ENCODE data around the gene HOXC12. TPM values are rescaled to one million over a fixed set of nuclear protein-coding genes. Genes with fewer than 3 reads are reported as not detected.
A peak's percentile ranks its signal among the peaks of the same experiment; 100 is the strongest.

Gene HOXC12
- total RNA-seq, 2 donors from 2014 or later: not detected

GRCh38 chr12:54000116-54001114, 45.7 kb downstream of the HOXC12 start, which contains the start of gene HOXC9:
Gene HOXC9 (plus strand): TSS chr12:54000161. CDS start chr12:54000189, 28 bp downstream.
- H3K9me3 Mint-ChIP-seq: no peaks in the 10 kb centered on the region
- peak within 1 kb of the TSS; percentile 25 for H3K4me3 Mint-ChIP-seq
- H3K27ac Mint-ChIP-seq: no peak within 1 kb of the TSS
- H3K4me1 Mint-ChIP-seq (ENCODE audit: low read depth in 2 of 2): peaks cover 15 to 30% of the 10 kb centered on the region in 2 donors
- H3K36me3 Mint-ChIP-seq: no peaks in the 10 kb centered on the region
- ATAC-seq (no peak), DNase-seq (ENCODE audit: low spot score) (no peak)
- peaks cover 70 to 71% of the 10 kb centered on the region in 2 donors for H3K27me3 Mint-ChIP-seq

GRCh38 chr12:54001283-54002187, 46.8 kb downstream of the HOXC12 start:
- Mint-ChIP-seq H3K4me3 (no peak overlapping the region), H3K27ac (no peak overlapping the region)

GRCh38 chr12:54002278-54002914, 47.7 kb downstream of the HOXC12 start:
- H3K9me3 Mint-ChIP-seq: no peaks in the 10 kb centered on the region
- ATAC-seq: no peak
- H3K27me3 Mint-ChIP-seq: peaks cover 70 to 74% of the 10 kb centered on the region in 2 donors
- no peaks in the 10 kb centered on the region for H3K36me3 Mint-ChIP-seq
- no peak for DNase-seq (ENCODE audit: low spot score)
- H3K4me1 Mint-ChIP-seq (ENCODE audit: low read depth in 2 of 2): peaks cover 17 to 32% of the 10 kb centered on the region in 2 donors
- H3K4me3 Mint-ChIP-seq: no peak overlapping the region
- no peak overlapping the region for H3K27ac Mint-ChIP-seq

More at GRCh38 chr12:54001283-54002187, 46.8 kb downstream of the HOXC12 start:
- H3K36me3 Mint-ChIP-seq: no peaks in the 10 kb centered on the region
- H3K9me3 Mint-ChIP-seq: no peaks in the 10 kb centered on the region
- DNase-seq (ENCODE audit: low spot score) (no peak), ATAC-seq (no peak)
- peaks cover 18 to 33% of the 10 kb centered on the region in 2 donors for H3K4me1 Mint-ChIP-seq (ENCODE audit: low read depth in 2 of 2)
- H3K27me3 Mint-ChIP-seq: peaks cover 73 to 74% of the 10 kb centered on the region in 2 donors

- Mint-ChIP-seq H3K4me1 (ENCODE audit: low read depth in 2 of 2) (peaks cover 12 to 28% of the 10 kb centered on the region in 2 donors), H3K27ac (no peak overlapping the region), H3K9me3 (no peaks in the 10 kb centered on the region), H3K36me3 (no peaks in the 10 kb centered on the region), H3K27me3 (peaks cover 68 to 74% of the 10 kb centered on the region in 2 donors), H3K4me3 (no peak overlapping the region)
- DNase-seq (ENCODE audit: low spot score): no peak
- no peak for ATAC-seq
Measured at GRCh38 chr12:54002915-54003389, 48.2 kb downstream of the HOXC12 start.

- DNase-seq (ENCODE audit: low spot score): no peak
- Mint-ChIP-seq H3K4me1 (ENCODE audit: low read depth in 2 of 2) (peaks cover 12 to 26% of the 10 kb centered on the region in 2 donors), H3K27me3 (peaks cover 65 to 68% of the 10 kb centered on the region in 2 donors), H3K36me3 (no peaks in the 10 kb centered on the region), H3K4me3 (no peak overlapping the region), H3K9me3 (no peaks in the 10 kb centered on the region), H3K27ac (no peak overlapping the region)
- ATAC-seq: no peak
Measured at GRCh38 chr12:54003625-54004024, 48.9 kb downstream of the HOXC12 start.

GRCh38 chr12:54004063-54004840, 49.5 kb downstream of the HOXC12 start:
- DNase-seq (ENCODE audit: low spot score): no peak
- Mint-ChIP-seq H3K27me3 (peaks cover 63 to 64% of the 10 kb centered on the region in 2 donors), H3K9me3 (no peaks in the 10 kb centered on the region), H3K27ac (no peak overlapping the region), H3K36me3 (no peaks in the 10 kb centered on the region), H3K4me1 (ENCODE audit: low read depth in 2 of 2) (peaks cover 12 to 28% of the 10 kb centered on the region in 2 donors), H3K4me3 (no peak overlapping the region)
- no peak for ATAC-seq

GRCh38 chr12:54004841-54005530, 50.3 kb downstream of the HOXC12 start:
- Mint-ChIP-seq H3K27me3 (peaks cover 60 to 72% of the 10 kb centered on the region in 2 donors), H3K27ac (peak overlapping the region in 1 of 2 donors; percentile 40), H3K9me3 (no peaks in the 10 kb centered on the region), H3K4me1 (ENCODE audit: low read depth in 2 of 2) (peaks cover 12 to 25% of the 10 kb centered on the region in 2 donors), H3K4me3 (no peak overlapping the region), H3K36me3 (no peaks in the 10 kb centered on the region)
- DNase-seq (ENCODE audit: low spot score) (no peak), ATAC-seq (no peak)

- H3K27me3 Mint-ChIP-seq: peaks cover 60 to 77% of the 10 kb centered on the region in 2 donors
- peak overlapping the region in 1 of 2 donors; percentile 40 for H3K27ac Mint-ChIP-seq
- H3K4me1 Mint-ChIP-seq (ENCODE audit: low read depth in 2 of 2): peaks cover 12 to 22% of the 10 kb centered on the region in 2 donors
- H3K9me3 Mint-ChIP-seq: no peaks in the 10 kb centered on the region
- no peaks in the 10 kb centered on the region for H3K36me3 Mint-ChIP-seq
- peak overlapping the region; percentile 78 for H3K4me3 Mint-ChIP-seq
- DNase-seq (ENCODE audit: low spot score): no peak
- ATAC-seq: no peak
Measured at GRCh38 chr12:54005531-54005852, 50.8 kb downstream of the HOXC12 start.

- Mint-ChIP-seq H3K27ac (peak overlapping the region in 1 of 2 donors; percentile 40), H3K36me3 (no peaks in the 10 kb centered on the region), H3K4me3 (peak overlapping the region; percentile 78), H3K9me3 (no peaks in the 10 kb centered on the region), H3K4me1 (ENCODE audit: low read depth in 2 of 2) (peaks cover 15 to 23% of the 10 kb centered on the region in 2 donors), H3K27me3 (peaks cover 60 to 82% of the 10 kb centered on the region in 2 donors)
- peak; percentile 85 for DNase-seq (ENCODE audit: low spot score)
- ATAC-seq: peak; percentile 86 to 89
Measured at GRCh38 chr12:54005853-54006558, 51.3 kb downstream of the HOXC12 start.

- no peak for DNase-seq (ENCODE audit: low spot score)
- Mint-ChIP-seq H3K4me3 (peak overlapping the region; percentile 78), H3K9me3 (no peaks in the 10 kb centered on the region), H3K4me1 (ENCODE audit: low read depth in 2 of 2) (peaks cover 21 to 25% of the 10 kb centered on the region in 2 donors), H3K36me3 (no peaks in the 10 kb centered on the region), H3K27ac (peak overlapping the region in 1 of 2 donors; percentile 40), H3K27me3 (peaks cover 61 to 84% of the 10 kb centered on the region in 2 donors)
- ATAC-seq: no peak
Measured at GRCh38 chr12:54006559-54007220, 52.0 kb downstream of the HOXC12 start.

- H3K4me3 Mint-ChIP-seq: no peak overlapping the region
- ATAC-seq: no peak
- peaks cover 60 to 84% of the 10 kb centered on the region in 2 donors for H3K27me3 Mint-ChIP-seq
- peaks cover 22 to 23% of the 10 kb centered on the region in 2 donors for H3K4me1 Mint-ChIP-seq (ENCODE audit: low read depth in 2 of 2)
- no peaks in the 10 kb centered on the region for H3K9me3 Mint-ChIP-seq
- H3K36me3 Mint-ChIP-seq: no peaks in the 10 kb centered on the region
- no peak for DNase-seq (ENCODE audit: low spot score)
- H3K27ac Mint-ChIP-seq: no peak overlapping the region
Measured at GRCh38 chr12:54007538-54008259, 53.0 kb downstream of the HOXC12 start.

Data from natural killer cell treated with Interleukin-12 subunit alpha and Interleukin-12 subunit beta and Interleukin-15 and Interleukin-18, amount 100 ng/mL, for 72 hours (primary cell).